ACC112 (cell line): ENCODE data around the gene ERBB4.

Experiments
- H2AFZ ChIP-seq: fragments of 200-600 bp; sonication (generic); one replicate; pipeline ENCODE4 v1.6.0; 2017; ENCODE audit warnings: antibody characterized with exemption, low read length; ENCODE audit not compliant: unreplicated experiment
- H3K27ac ChIP-seq: fragments of 200-600 bp; sonication (generic); 2 replicates; pipeline ENCODE4 v1.5.1; 2014; ENCODE audit warnings: low read depth, mild to moderate bottlenecking, antibody characterized with exemption, low read length, moderate library complexity
- H3K27me3 ChIP-seq: fragments of 200-600 bp; sonication (generic); 2 replicates; pipeline ENCODE4 v1.6.1; 2014; ENCODE audit warnings: mild to moderate bottlenecking, antibody characterized with exemption, low read length, moderate library complexity, mixed read lengths; ENCODE audit not compliant: insufficient read depth
- H3K36me3 ChIP-seq: fragments of 200-600 bp; sonication (generic); 2 replicates; pipeline ENCODE4 v1.6.1; 2016; ENCODE audit warnings: mild to moderate bottlenecking, antibody characterized with exemption, low read length, moderate library complexity, mixed read lengths; ENCODE audit not compliant: insufficient read depth
- H3K4me1 ChIP-seq: fragments of 200-600 bp; sonication (generic); one replicate; pipeline ENCODE4 v1.6.1; 2016; ENCODE audit warnings: low read length, mixed read lengths; ENCODE audit not compliant: insufficient read depth, unreplicated experiment, control insufficient read depth
- H3K4me3 ChIP-seq: fragments of 200-600 bp; sonication (generic); 2 replicates; pipeline ENCODE4 v1.5.1; 2014; ENCODE audit warnings: mild to moderate bottlenecking, low read depth, low read length
- H3K79me2 ChIP-seq: fragments of 200-600 bp; sonication (generic); one replicate; pipeline ENCODE4 v1.6.0; 2016; ENCODE audit warnings: low read length; ENCODE audit not compliant: control insufficient read depth, unreplicated experiment, insufficient read depth

The ERBB4 gene

GRCh38 chr2:211417544-211417943 lies 1121.1 kb downstream of the ERBB4 start:
- Histone ChIP-seq H3K4me3 (no peak overlapping the region), H2AFZ (no peak overlapping the region), H3K27ac (no peak overlapping the region), H3K4me1 (no peaks in the 10 kb centered on the region), H3K27me3 (no peaks in the 10 kb centered on the region), H3K36me3 (no peaks in the 10 kb centered on the region), H3K79me2 (no peaks in the 10 kb centered on the region)

DNA sequence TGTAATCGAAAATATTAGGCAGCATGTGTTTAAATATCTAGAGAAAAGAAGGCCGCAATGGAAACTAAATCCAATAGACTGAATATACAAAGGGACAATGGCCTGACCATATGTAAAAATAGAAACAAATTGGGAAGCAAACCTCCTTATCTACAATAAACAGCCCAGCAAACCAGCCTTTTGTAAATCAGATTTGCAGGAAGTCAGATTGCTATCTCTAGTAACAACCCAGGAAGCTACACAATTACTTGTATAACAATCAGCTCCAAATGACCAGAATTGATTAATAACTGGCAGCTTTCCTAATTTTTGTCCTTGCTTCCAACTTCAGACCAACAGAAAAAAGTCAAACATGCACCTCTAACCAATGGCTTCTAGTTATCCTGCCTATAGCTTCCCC lies 1122.2 kb downstream of the ERBB4 start:
- no peaks in the 10 kb centered on the region for H3K36me3 ChIP-seq
- no peak overlapping the region for H3K27ac ChIP-seq
- H3K27me3 ChIP-seq, result no peaks in the 10 kb centered on the region
- no peak overlapping the region for H2AFZ ChIP-seq
- H3K4me3 ChIP-seq, result no peak overlapping the region
- no peaks in the 10 kb centered on the region for H3K79me2 ChIP-seq
- H3K4me1 ChIP-seq, result no peaks in the 10 kb centered on the region

DNA sequence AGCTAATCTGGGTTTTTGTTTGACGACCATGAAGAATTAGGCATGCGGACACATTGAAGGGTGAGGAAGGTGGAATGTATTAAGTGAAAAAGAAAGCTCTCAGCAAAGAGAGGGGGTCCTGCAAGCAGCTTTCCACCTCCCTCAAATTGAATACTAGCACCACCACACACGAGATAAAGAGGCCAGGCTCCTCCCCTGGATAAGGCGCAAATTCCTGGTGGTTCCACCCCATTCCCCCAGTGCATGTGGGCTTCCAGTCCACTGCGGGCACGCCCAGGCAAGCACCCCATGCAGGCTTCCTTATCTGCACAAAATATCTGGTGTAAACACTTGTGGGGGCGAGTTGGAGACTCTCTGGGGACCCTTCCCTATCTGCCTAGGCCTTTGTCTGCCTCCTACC lies 1124.9 kb downstream of the ERBB4 start:
- Histone ChIP-seq H3K4me1 (no peaks in the 10 kb centered on the region), H3K27ac (no peak overlapping the region)

DNA sequence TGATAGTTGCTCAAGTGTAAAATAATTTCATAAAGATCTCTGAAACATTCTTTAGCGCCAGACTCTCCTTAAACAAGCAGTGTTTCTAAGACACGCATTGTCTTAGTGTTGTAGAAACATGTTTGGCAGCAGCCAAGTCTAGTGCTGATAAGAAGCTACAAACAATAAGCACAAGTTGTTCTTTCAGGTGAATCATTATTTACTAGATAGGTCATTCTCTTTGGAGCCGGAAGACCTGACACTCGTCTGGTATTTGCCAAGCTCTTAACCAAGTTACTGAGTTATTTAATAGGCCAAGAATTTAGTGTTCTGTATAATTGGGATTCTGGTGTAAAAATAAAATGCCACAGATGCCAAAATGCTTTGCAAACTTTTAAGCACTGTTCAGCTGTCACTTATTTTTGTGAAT lies 1130.1 kb downstream of the ERBB4 start:
- H3K79me2 ChIP-seq, result no peaks in the 10 kb centered on the region
- peak overlapping the region; percentile 82 for H2AFZ ChIP-seq
- no peaks in the 10 kb centered on the region for H3K36me3 ChIP-seq
- H3K4me3 ChIP-seq, result no peak overlapping the region
- peak overlapping the region; percentile 76 for H3K27ac ChIP-seq
- peaks cover 17% of the 10 kb centered on the region for H3K4me1 ChIP-seq
- H3K27me3 ChIP-seq, result no peaks in the 10 kb centered on the region

More for the DNA sequence above, 1124.9 kb downstream of the ERBB4 start:
- Histone ChIP-seq H2AFZ (no peak overlapping the region), H3K79me2 (no peaks in the 10 kb centered on the region), H3K4me3 (no peak overlapping the region), H3K36me3 (no peaks in the 10 kb centered on the region), H3K27me3 (no peaks in the 10 kb centered on the region)

- no peak overlapping the region for H3K4me3 ChIP-seq
- H2AFZ ChIP-seq, result no peak overlapping the region
- peak overlapping the region; percentile 76; the same call in 1 of the 2 replicates for H3K27ac ChIP-seq
- peaks cover 17% of the 10 kb centered on the region for H3K4me1 ChIP-seq
- H3K36me3 ChIP-seq, result no peaks in the 10 kb centered on the region
- no peaks in the 10 kb centered on the region for H3K79me2 ChIP-seq
- no peaks in the 10 kb centered on the region for H3K27me3 ChIP-seq
Observed at GRCh38 chr2:211407076-211407475, 1131.5 kb downstream of the ERBB4 start.

DNA sequence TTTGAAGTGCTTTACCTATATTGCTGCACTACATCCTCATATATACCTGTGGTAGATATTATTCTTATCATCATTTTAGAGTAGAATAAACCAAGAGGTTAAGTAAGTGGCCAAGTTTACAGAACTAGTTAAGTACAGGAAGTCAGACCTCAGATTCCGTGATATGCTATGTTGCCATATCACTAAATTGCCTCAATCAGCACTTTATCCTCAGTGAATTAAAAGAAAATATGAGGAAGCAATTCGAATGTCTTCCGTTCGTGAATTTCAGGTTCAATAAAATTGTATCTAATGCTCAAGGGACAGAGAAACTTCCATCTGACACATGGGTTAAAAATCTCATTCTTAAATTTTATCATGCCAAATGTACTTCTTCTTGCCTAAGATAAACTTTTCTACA lies 1133.6 kb downstream of the ERBB4 start:
- Histone ChIP-seq H2AFZ (no peak overlapping the region), H3K4me3 (no peak overlapping the region), H3K4me1 (peaks cover 17% of the 10 kb centered on the region), H3K27me3 (no peaks in the 10 kb centered on the region), H3K27ac (no peak overlapping the region), H3K36me3 (no peaks in the 10 kb centered on the region), H3K79me2 (no peaks in the 10 kb centered on the region)

DNA sequence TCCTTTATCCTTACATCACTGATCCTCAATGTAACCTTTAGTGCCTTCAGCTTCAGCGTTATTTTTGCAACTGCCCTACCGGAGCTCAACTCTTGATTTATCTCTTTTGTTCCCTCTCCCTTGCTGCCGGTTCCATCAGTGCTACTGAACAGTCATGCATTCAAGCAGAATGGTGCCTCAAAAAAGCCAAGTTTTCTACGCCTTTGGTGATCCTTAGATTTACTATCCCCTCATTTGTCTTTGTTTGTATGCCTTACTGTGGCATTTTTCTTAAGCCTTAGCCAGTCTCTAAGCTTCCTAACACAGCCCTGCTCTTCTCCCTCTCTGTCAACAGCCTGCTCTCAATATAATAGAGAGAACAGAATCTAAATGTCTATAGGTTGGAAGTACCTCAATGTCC lies 1134.5 kb downstream of the ERBB4 start:
- H2AFZ ChIP-seq, result no peak overlapping the region
- H3K79me2 ChIP-seq, result no peaks in the 10 kb centered on the region
- peaks cover 17% of the 10 kb centered on the region for H3K4me1 ChIP-seq
- H3K36me3 ChIP-seq, result no peaks in the 10 kb centered on the region
- no peak overlapping the region for H3K4me3 ChIP-seq
- H3K27ac ChIP-seq, result no peak overlapping the region
- no peaks in the 10 kb centered on the region for H3K27me3 ChIP-seq

GRCh38 chr2:211401328-211401727 lies 1137.3 kb downstream of the ERBB4 start:
- H2AFZ ChIP-seq, result no peak overlapping the region
- H3K79me2 ChIP-seq, result no peaks in the 10 kb centered on the region
- no peaks in the 10 kb centered on the region for H3K27me3 ChIP-seq
- H3K4me1 ChIP-seq, result peaks cover 4% of the 10 kb centered on the region
- H3K27ac ChIP-seq, result no peak overlapping the region
- H3K36me3 ChIP-seq, result no peaks in the 10 kb centered on the region
- no peak overlapping the region for H3K4me3 ChIP-seq

DNA sequence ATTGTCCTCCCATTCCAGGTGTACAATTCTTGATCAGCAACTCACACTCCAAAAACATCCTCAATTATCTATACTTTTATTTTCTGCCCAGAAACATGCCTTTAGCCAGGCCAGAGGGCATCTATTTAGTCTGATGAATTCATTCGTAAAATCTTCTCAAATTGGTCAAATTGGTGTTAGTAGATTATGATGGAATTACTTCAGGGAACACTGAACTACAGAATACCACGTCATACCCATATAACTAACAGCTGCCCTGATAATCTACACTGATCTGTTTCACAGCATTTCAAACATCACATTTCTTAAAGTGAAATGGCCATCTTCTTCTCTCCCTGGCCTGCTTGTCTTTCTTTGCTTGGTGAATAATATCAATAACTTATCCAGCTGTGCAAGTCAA lies 1140.8 kb downstream of the ERBB4 start:
- H2AFZ ChIP-seq, result no peak overlapping the region
- H3K27ac ChIP-seq, result no peak overlapping the region
- no peaks in the 10 kb centered on the region for H3K27me3 ChIP-seq
- H3K36me3 ChIP-seq, result no peaks in the 10 kb centered on the region
- H3K79me2 ChIP-seq, result no peaks in the 10 kb centered on the region
- H3K4me3 ChIP-seq, result no peak overlapping the region
- H3K4me1 ChIP-seq, result peaks cover 8% of the 10 kb centered on the region

DNA sequence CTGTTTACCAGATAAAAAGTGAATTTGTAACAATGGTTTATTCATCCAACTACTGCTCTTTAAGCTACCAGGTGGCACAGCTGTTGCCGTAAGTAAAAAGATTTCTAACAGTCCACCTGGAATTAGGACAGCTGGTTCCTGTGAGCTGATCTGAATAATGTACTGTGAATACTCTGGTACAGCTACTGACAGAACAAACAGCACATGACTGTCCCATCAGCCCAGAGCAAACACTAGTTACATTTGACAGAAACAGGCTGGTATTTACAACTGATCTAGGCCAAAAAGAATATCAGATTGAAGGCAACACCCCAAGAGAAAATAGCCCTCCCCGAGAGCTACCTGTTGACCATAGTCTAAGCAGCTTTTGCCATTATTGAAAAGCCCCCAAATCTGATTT lies 1141.8 kb downstream of the ERBB4 start:
- Histone ChIP-seq H3K27ac (no peak overlapping the region), H3K36me3 (no peaks in the 10 kb centered on the region), H3K4me1 (peaks cover 8% of the 10 kb centered on the region), H3K4me3 (no peak overlapping the region), H2AFZ (no peak overlapping the region), H3K27me3 (no peaks in the 10 kb centered on the region), H3K79me2 (no peaks in the 10 kb centered on the region)

DNA sequence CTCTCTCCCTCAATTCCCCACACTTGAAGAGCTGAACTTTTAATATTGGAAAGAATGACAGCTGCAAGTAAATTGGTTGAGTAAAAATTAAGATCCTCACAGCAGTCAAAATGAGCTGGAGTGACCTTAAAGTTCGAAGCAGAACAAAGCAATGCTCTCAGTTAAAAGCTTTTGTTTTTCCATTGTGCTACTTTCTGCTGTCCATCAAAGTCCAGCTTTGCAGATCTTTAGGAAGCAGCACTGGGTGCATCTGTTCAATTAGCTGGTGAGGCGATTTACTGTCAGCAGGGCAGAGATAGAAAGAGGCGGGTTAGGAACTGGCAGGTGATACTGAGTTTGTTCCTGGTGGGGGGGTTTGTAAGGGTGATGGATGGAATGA lies 1147.4 kb downstream of the ERBB4 start:
- Histone ChIP-seq H3K27me3 (no peaks in the 10 kb centered on the region), H3K27ac (no peak overlapping the region), H3K79me2 (no peaks in the 10 kb centered on the region), H3K4me3 (no peak overlapping the region), H3K4me1 (peaks cover 8% of the 10 kb centered on the region), H2AFZ (no peak overlapping the region), H3K36me3 (no peaks in the 10 kb centered on the region)
